NB4 (cell line): ENCODE data around the gene CDC42EP3.

Experiments used
- CTCF ChIP-seq: IDR thresholded peaks from one replicate; pipeline ENCODE4 v1.5.1; 2012; ENCODE audit warnings: low read depth, low read length
- MAX ChIP-seq: IDR thresholded peaks from 2 replicates; pipeline ENCODE4 v1.6.1; 2011; ENCODE audit warnings: low read depth, low read length
- POLR2A ChIP-seq: IDR thresholded peaks from 2 replicates; pipeline ENCODE4 v1.6.1; 2011; ENCODE audit warnings: mild to moderate bottlenecking; ENCODE audit not compliant: insufficient read length; ENCODE audit errors: extremely low read depth

- no peak for TF ChIP-seq POLR2A
- no peak for TF ChIP-seq CTCF
- no peak for TF ChIP-seq MAX
Measured at GRCh38 chr2:37648331-37649011, 23.0 kb downstream of the CDC42EP3 start.
